Stimulated activated CD4-positive, alpha-beta T cell treated with anti-CD3 and anti-CD28 coated beads, Interleukin-15, amount 100 ng/mL, for 48 hours (primary cell): Measurements from ENCODE around the gene CCDC89.

ENCODE experiments used
- DNase-seq, 2 donors: peaks; one replicate each; pipeline ENCODE4 v3.0.0-alpha.2; 2020; ENCODE audit warnings: low read depth in 2 of 2

CCDC89 gene

GRCh38 chr11:85685820-85686459, at the start of gene CCDC89:
Gene CCDC89, minus strand, starts transcription at chr11:85686195. Its CDS starts 65 bp downstream, at chr11:85686130.
- no peak for DNase-seq

- DNase-seq = no peak
Observed at GRCh38 chr11:85732965-85733364, 47.0 kb upstream of the CCDC89 start.

- DNase-seq = no peak
Observed at GRCh38 chr11:85726381-85726780, 40.4 kb upstream of the CCDC89 start.

- no peak for DNase-seq
Observed at GRCh38 chr11:85725510-85726258, 39.7 kb upstream of the CCDC89 start.

GRCh38 chr11:85724748-85725465, 38.9 kb upstream of the CCDC89 start:
- no peak for DNase-seq

- no peak for DNase-seq
Observed at GRCh38 chr11:85723088-85723487, 37.1 kb upstream of the CCDC89 start.

GRCh38 chr11:85721191-85721590, 35.2 kb upstream of the CCDC89 start:
- no peak for DNase-seq

GRCh38 chr11:85718991-85719807, 33.2 kb upstream of the CCDC89 start:
- DNase-seq = no peak

- DNase-seq = no peak
Observed at GRCh38 chr11:85718126-85718943, 32.3 kb upstream of the CCDC89 start.

- no peak for DNase-seq
Observed at GRCh38 chr11:85717429-85717828, 31.4 kb upstream of the CCDC89 start.

- DNase-seq = no peak
Observed at GRCh38 chr11:85712953-85713352, 27.0 kb upstream of the CCDC89 start.

GRCh38 chr11:85710917-85711316, 24.9 kb upstream of the CCDC89 start:
- no peak for DNase-seq

- DNase-seq = no peak
Observed at GRCh38 chr11:85709941-85710702, 24.1 kb upstream of the CCDC89 start.

- DNase-seq = no peak
Observed at GRCh38 chr11:85705800-85706199, 19.8 kb upstream of the CCDC89 start.

- DNase-seq = no peak
Observed at GRCh38 chr11:85704967-85705366, 19.0 kb upstream of the CCDC89 start.

- DNase-seq = no peak
Observed at GRCh38 chr11:85699957-85700741, 14.2 kb upstream of the CCDC89 start.

GRCh38 chr11:85698195-85698594, 12.2 kb upstream of the CCDC89 start:
- no peak for DNase-seq

- no peak for DNase-seq
Observed at GRCh38 chr11:85697747-85698146, 11.8 kb upstream of the CCDC89 start.

- DNase-seq = no peak
Observed at GRCh38 chr11:85695546-85695945, 9.6 kb upstream of the CCDC89 start.
